Fibroblast of skin of left biceps (primary cell): ENCODE results near the gene ITGB7.
"Not testable (repeated sequence)": the region's sequence is repeated elsewhere in the genome, so short reads cannot be mapped to it uniquely, and the experiment has no call there.

ENCODE experiments used
- DNase-seq, 2 experiments: peaks; one replicate each; pipeline ENCODE4 v3.0.0-alpha.2; 2013; ENCODE audit warnings: low read depth in 2 of 2

Gene ITGB7

DNA sequence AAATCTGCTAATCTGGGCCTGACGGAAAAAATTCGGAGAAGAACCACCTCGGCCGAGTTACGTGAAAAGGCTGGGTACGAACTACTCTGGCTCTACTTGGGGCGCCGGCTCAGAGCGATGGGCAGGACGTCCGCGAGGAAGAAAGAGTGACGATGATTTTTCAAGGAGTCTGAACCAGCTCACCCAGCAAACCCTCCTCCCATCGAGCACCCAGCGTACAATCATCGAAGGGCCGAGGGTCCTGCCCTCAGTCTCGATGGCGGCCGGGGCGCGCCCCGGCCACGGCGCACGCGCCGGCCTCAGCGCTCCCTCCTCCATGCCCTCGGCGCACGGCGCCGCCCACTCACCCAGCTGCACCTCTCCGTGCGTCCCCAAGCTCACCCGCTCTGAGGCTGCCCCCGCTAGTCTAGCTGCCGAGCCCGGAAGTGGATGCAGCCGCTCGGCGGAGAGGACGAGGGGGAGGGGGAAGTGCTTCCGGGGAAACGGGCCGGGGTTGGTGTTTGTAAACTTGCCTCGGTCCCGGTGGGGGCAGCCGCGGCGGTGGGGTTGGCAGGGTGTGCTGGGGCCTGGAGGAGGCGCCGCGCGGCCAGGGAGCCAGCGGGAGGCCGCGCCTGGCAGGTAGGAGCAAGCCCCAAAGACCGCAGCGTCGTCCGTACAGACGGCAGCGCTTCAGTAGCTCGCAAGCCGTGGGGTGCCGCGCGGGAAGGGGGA, 26.7 kb downstream of the ITGB7 start, which contains the start of the genes CSAD and ZNF740:
CSAD (minus strand) TSS at position 706 of the 711 bp plus-strand sequence. CDS start 7,455 bp downstream, outside the sequence.
ZNF740 (plus strand) TSS at position 503 of the 711 bp plus-strand sequence. CDS start 1,262 bp downstream, outside the sequence.
- peak; percentile 94 to 95 for DNase-seq

DNA sequence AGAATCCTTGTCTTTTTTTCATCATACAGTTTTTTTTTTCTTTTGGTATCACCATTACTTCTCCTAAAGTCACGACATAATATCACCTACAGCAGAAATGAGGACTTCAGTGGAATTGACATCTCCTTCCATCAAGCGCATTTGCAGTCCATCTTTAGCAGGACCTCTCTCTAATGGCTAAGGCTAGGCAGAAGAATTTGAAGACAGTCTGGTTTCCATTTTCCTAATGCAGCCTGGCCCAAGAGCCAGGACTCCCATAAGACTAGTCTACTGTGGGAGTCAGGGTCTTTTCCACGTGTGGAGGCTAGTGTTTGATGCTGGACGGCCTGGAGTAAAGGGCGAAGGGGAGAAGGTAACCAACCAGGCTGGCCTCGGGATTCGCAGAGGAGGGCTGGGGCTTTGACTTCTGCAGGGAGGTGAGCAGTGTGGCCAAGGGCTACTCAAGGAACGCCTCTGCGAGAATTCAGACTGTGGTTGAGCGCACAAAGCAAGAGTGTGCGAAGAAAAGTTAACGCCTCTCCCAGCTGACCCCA, 27.3 kb downstream of the ITGB7 start:
- DNase-seq, result no peak

DNA sequence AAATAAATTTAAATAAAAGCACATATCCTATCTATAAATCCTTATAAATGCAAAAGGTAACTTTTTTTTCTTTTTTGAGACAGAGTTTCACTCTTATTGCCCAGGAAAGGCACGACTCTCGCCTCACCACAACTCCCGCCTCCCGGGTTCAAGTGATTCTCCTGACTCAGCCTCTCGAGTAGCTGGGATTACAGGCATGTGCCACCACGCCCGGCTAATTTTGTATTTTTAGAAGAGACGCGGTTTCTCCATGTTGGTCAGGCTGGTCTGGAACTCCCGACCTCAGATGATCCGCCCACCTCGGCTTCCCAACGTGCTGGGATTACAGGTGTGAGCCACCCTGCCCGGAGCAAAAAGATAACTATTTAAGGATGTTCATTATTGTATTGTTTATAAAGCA, 28.2 kb downstream of the ITGB7 start:
- DNase-seq, result not testable (repeated sequence)

DNA sequence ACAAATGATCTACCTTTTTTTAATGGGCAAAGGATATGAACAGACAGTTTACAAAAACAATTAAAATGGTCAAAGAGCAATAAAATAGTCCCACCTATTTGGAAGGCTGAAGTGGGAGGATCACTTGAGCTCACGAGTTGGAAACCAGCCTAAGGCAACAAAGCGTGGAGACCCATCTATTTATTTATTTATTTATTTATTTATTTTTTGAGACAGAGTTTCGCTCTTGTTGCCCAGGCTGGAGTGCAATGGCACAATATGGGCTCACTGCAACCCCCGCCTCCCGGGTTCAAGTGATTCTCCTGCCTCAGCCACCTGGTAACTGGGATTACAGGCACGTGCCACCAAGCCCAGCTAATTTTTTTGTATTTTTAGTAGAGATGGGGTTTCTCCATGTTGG, 29.6 kb downstream of the ITGB7 start:
- not testable (repeated sequence) for DNase-seq

DNA sequence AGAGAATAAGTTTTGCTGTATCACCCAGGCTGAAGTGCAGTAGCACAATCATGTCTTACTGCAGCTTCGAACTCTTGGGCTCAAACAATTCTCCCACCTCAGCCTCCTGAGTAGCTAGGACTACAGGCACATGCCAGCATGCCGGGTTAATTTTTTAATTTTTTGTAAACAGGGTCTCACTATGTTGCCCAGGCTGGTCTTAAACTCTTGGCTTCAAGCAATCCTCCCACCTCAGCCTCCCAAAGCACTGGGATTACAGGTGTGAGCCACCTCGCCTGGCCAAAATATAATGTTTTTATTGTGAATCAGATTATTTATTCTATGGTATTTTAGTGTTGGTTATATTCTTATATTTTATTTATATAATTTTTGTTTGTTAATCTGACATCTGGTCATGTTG, 30.3 kb downstream of the ITGB7 start:
- no peak for DNase-seq

DNA sequence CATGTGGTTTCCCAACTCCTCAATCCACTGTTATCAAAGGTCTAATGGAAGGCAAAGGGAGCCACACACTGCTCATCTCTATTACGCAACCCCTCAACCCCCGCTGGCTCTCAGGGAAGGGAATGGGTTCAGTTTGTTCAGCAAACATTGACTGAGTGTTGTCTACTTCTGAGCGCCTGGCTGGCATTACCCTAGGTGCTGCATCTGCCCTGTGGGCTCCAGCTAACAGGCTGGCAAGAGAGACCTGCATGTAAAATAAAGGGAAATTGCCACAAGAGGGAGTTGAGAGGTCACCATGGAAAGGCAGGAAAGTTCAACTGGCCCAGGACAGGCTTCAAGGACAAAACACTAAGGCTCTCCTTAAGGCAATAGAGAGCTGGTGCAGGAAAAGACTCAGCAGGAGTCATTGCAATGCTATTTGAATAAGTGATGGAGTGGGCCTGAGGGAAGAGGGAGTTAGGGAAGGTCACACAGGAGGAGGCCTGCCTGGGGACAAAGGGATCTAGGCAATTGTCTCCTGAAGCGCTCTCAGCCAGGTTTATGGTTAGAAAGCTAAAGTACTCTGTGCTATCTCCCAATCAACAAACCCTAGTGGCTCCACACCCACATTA, 32.1 kb downstream of the ITGB7 start:
- DNase-seq, result no peak

DNA sequence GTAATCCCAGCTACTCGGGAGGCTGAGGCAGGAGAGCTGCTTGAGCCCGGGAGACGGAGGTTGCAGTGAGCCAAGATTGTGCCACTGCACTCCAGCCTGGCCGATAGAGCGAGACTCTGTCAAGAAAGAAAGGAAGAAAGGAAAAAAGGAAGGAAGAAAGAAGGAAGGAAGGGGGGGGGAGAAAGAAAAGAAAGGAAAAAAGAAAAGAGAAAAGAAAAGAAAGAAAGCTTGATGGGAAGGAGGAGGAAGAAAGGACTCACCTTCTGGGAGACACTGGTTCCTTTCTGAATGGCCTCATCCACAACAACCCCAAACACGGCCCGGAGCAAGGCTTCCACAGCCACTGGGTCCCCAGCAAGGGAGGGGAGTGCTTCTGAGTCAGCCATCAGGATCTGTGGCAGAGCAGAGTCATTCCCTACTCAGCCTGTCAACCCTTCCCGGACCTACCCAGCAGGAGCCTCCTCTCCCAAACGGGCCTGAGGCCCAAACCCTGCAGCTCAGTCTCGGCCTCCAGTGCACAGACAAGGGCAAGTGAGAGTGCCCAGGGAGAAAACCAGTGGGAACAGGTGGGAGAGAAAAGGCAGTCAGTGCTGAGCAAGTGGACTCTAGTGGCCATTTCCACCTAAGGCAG, 33.9 kb downstream of the ITGB7 start:
- DNase-seq, result no peak

DNA sequence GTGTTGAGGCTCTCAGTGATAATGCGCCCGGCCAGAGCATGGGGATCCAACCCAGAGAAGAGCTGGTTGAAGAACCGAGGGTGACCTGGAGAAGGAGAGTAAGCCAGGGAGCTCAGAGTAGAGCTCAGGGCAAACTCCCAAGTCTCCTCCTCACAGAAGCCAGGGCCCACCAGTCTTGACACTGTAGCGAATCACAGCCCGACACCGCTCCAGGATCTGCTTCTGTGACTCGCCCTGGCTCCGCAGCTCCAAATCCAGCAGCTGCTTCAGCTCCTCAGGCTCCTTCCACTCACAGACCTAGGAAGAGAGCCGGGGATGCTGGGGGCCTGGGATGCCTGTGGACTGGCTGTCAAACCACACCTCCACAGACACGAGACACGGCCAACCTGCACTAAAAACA, 34.7 kb downstream of the ITGB7 start:
- peak in 1 of 2 experiments; percentile 44 for DNase-seq

DNA sequence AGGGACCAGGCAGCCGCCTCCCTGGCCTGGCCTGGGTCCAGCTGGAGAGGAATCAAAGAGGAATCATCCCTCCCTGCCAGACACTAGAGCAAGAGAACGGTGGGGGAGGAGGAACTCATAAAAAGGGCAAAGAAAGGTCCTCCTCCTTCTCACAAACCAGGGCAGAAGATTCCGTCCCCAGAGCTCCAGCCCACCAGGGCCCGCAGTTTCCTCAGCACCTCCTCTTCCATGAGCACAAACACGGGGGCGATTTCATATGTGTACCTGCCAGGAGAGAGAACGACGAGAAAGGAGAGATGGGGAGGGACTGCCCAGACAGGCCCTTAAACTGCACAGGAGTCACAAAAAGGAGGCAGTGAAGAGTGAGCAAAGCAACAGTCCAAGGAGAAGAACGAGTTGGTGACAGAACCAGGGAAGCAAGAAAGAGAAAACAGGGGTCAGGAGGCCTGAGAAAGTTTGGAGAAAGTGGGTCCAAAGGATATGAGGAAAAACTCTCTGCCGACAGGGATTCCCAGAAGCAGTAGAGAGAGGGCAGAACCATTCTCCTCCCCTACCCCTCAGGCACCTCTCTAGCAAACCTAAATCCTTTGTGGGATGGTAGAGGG, 35.2 kb downstream of the ITGB7 start:
- no peak for DNase-seq

DNA sequence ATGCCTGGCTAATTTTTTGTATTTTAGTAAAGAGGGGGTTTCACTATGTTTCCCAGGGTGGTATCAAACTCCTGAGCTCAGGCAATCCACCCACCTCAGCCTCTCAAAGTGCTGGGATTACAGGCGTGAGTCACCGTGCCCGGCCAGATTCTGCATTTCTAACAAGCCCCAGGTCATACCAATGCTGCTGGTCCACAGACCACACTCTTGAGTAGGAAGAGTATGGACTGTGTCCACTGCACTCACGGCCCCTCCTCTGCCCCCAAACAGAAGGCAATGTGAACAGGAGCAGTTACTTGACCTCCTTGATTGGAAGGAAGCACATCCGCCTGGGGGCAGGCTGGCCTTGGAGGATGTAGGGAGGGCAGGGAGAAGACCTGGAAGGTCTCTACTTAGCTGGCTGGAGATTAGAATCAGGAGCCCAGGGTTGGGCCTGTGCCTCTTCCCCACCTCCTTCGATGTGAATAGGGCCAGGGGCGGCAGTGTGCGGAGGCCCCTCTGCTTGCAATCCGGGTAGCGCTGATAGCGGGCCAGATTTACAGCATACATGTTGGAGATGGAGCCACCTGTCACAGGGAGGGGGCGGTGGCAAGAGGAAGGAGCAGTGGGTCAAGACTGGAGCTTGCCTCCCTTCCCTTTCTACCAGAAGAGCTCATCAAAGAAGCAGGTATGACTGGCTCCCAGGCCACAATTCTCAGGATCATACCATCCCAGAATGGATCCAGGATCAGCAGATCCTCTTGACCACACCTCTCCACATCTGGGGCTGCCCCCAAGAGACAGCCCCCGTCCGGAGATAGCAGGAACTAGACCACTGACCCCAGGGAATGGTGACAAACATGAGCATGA, 36.0 kb downstream of the ITGB7 start:
- no peak for DNase-seq

DNA sequence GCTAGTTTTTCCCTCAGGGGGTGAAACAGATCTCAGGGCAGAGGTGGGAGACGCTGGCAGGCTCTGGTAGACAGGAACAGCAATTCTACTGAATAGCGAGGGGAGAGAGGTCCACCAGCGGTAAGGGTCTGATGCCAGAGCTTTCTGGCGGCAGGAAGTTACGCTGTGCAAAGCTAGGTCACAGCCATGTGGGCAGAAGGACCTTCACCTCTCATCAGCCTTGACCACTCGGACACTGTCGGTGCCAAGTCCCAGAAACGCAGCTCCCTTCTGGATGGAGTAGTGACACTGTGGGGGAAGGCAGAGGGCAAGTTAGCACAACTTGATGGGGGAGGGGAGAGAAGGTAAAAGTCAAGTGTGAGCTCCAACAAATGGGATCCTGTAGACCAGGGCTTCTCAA, 36.8 kb downstream of the ITGB7 start:
- DNase-seq, result no peak

DNA sequence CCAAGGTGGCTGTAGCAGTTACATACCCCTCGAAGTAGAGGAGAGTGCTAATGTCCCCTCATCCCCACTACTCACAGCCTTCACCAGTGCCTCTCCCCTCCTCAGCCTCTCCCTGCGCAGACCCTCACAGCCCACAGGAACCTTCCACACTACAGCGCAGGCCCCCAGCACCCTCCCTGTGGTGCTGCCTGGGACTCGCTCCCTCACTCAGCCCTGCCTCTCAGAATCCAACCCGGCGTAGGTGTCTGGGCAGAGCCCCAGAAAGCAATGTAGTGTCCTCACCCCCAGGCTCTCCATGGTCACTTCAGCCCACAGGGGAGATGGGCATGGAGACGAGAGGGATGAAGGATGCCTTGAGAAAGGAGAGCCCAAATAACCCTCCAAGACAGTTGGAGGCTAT, 37.4 kb downstream of the ITGB7 start:
- no peak for DNase-seq

DNA sequence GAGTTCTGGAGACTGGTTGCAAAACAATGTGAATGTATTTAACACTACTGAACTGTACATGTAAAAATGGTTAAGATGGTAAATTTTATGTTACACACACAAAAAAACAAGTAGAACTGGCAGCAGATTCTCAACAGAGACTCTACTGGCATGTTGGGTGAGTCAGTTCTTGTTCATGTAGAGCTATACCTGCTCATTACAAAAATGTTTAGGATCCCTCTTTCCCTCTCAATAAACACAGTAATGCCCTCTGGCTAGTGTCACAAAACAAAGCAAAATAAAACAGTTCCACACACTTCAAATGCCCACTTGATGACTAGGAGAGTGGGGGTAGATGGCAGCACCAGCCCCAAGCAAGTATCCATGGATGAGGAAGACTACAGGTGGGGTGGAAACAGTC, 40.2 kb downstream of the ITGB7 start:
- DNase-seq, result no peak

DNA sequence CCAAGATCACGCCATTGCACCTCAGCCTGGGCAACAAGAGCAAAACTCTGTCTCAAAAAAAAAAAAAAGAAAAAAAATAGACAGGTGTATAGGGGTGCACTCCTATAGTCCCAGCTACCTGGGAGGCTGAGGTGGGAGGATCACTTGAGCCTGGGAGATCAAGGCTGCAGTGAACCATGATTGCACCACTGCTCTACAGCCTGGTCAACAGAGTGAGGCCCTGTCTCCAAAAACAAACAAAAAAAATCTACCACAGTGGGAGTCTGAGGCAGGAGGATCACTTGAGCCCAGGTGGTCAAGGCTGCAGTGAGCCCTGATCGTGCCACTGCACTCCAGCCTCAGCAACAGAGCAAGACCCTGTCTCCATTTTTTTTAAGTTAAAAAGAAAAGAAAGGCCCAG, 44.0 kb downstream of the ITGB7 start:
- DNase-seq, result not testable (repeated sequence)

DNA sequence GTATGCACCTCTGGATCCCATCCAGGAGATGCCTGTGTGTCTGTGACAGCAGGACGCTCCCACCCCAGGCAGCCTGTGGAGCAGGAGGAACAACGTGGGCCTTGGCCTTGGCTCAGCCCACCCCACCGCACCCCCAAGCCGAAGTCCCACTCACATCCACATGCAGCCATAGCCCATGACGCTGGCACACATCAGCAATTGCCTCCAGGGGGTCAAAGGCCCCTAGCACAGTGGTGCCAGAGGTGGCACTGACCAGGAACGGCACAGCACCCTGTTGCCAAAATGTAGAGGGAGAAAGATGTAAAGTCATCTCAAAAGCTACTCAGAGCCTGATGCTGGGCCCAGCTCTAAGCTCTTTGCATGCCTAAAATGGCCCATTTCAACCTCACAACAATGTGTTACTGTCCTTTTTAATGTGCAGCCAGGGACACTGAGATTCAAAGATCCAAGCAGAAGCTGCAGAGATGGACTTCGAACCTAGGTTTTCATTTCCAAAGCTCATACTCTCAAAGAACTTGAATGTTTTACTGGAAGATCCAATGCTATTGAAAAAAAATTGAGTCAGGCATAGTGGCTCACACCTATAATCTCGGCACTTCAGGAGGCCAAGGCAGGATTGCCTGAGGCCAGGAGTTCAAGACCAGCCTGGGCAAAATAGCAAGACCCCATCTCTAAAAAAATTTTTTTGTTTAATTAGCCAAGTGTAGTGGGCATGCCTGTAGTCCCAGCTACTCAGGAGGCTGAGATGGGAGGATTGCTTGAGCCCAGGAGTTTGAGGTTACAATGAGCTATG, 45.7 kb downstream of the ITGB7 start:
- no peak for DNase-seq

DNA sequence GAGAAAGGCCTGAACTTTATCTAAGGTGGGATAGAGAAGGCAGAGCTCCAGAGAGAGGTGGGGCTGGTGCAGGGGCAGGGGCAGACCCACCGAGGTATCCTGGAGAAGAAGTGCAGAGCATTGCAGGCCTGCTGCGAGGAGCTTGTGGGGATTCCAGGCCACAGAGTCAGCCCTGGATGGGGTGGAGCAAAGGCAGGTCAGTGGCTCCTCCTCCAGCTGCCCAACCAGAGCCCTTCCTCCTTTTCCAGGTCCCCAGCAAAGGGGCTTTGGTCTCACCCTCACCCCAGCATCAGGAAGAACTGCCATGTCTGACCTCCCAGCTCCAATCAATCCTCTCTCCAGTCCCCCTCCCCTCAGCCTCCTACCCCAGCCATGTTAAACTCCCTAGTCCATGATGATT, 46.4 kb downstream of the ITGB7 start:
- DNase-seq, result no peak

DNA sequence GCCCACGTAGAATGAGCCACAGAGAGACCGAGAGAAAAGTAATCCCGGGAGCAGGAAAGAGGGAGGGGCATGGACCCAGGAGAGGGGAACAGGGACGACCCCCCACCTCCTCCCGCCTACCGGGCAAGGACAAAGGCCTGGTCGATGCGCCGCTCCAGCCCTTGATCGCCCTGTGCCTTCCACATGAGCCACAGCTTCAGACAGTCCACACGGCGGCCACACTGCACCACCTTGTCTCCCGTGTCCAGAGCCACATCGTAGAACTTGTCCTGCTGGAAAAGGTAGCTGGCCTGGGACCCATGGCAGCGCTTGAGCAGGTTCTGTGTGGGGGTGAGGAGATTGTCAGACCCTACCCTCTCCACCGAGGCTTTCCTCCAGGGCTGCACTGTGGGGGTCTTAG, 47.1 kb downstream of the ITGB7 start:
- DNase-seq, result no peak

DNA sequence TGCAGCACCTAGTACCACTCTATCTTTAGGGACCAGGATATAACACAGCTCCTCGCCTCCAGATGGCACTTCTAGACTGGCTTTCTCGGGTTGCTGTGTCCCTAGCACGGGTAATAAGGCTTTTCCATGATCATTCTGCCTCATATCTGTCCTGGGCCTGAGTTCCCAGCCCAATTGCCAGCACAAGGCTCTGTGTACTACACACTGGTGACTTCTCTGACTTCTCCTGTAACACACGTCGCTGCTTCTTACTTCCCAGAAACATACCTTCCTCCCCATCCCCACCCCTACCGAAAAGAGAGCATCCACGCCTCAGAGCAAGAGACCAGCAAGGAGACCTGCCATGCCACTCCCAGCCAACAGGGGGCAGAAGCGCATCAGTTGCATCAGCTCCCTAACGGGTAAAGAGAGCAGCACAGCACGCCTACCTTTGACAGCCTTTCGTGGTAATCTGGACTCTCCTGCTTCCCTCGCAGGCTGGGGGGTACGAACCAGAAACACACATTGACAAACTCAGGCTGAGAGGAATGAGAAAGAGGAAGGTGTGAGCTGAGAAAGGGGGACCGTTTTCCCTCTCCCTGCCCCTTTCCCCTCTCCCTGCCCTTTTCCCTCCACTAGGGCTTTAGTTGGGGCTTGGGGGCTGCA, 47.7 kb downstream of the ITGB7 start:
- DNase-seq, result peak in 1 of 2 experiments; percentile 46

DNA sequence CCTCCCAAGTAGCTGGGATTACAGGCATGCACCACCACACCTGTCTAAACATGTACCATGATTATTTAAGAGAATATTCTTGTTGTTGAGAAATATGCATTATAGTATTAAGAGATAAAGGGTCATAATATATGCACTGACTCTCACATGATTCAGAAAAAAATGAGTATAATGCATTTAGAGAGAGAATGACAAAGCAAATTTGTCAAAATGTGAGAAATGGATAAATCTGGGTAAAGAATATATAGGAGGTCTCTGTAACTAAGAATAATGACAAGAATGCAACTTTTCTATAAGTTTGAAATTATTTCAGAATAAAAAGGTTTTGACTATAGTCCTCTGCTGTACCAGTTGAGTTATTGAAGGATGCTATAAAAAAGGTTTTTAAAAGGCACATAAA, 54.7 kb downstream of the ITGB7 start:
- no peak for DNase-seq

DNA sequence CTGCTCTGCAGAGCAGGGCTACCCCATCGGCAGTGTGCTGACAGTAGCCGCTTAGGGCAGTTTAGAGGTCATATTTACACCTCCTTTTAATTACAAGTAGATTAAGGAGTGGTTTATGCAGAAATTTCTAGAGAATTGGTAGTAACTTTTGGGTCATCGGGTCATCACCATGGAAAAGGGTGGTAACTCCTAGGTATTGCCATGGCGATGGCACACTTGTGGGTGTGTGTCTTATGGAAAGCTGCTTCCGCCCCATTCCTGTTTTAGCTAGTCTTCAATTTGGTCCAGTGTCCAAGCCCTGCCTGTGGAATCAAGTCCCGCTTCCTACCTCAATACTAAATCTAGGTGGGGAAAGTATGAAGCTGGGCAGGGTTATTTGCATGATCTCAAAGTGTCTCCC, 56.0 kb downstream of the ITGB7 start:
- no peak for DNase-seq
